ENCODE results near the gene RIN3. TPM values are rescaled to one million over a fixed set of nuclear protein-coding genes. Genes with fewer than 3 reads are reported as not detected.

Gene RIN3
- total RNA-seq, 3 donors from 2014 or later (not counting 1 experiment from before 2014, with no cell fraction given) = 248 to 289 (median 282) TPM

DNA sequence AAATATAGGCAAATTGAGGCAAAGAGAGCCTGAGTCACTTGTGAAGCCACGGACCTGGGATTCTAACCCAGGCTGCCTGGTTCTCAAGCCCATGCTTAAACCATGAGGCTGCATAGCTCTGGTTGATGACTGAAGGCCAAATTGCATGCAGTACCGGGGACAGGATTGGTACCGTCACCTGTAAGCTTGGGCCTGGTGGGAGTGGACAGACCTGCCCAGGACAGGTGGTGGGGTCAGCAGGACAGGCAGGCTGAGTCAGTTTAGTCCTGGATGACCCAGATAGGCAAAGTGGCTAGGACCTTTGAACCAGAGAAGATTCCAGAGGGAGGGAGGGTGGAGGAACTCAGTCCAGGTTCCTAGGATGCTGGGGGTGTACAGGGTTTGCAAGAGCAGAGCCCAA is 25.8 kb downstream of the RIN3 start:
- H3K27me3 ChIP-seq (ENCODE audit: control insufficient read depth, insufficient read depth, low read length) = no peaks in the 10 kb centered on the region
- H3K36me3 ChIP-seq (ENCODE audit: control insufficient read depth, insufficient read depth, low read length) = no peaks in the 10 kb centered on the region
- DNase-seq = no peak
- no peaks in the 10 kb centered on the region for H3K27me3 Mint-ChIP-seq (ENCODE audit: low read depth in 2 of 2)
- peak overlapping the region; percentile 55 for H3K4me3 Mint-ChIP-seq
- peak overlapping the region; percentile 81 for H3K27ac ChIP-seq (ENCODE audit: low read length)
- peak overlapping the region; percentile 79 to 88 for H3K27ac Mint-ChIP-seq
- TF ChIP-seq, protein P1, sequence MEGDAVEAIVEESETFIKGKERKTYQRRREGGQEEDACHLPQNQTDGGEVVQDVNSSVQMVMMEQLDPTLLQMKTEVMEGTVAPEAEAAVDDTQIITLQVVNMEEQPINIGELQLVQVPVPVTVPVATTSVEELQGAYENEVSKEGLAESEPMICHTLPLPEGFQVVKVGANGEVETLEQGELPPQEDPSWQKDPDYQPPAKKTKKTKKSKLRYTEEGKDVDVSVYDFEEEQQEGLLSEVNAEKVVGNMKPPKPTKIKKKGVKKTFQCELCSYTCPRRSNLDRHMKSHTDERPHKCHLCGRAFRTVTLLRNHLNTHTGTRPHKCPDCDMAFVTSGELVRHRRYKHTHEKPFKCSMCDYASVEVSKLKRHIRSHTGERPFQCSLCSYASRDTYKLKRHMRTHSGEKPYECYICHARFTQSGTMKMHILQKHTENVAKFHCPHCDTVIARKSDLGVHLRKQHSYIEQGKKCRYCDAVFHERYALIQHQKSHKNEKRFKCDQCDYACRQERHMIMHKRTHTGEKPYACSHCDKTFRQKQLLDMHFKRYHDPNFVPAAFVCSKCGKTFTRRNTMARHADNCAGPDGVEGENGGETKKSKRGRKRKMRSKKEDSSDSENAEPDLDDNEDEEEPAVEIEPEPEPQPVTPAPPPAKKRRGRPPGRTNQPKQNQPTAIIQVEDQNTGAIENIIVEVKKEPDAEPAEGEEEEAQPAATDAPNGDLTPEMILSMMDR (IDR thresholded peaks at IDR 0.05) = no peak
- no peaks in the 10 kb centered on the region for H3K9me3 Mint-ChIP-seq
- 89% methylated on average over 3 of the region's 3 CpGs for WGBS (ENCODE audit: insufficient coverage)
- peaks cover 67 to 83% of the 10 kb centered on the region in 2 donors for H3K4me1 Mint-ChIP-seq
- H3K4me1 ChIP-seq (ENCODE audit: control insufficient read depth, insufficient read depth, low read length) = peaks cover 82% of the 10 kb centered on the region
- ATAC-seq = no peak
- H3K4me3 ChIP-seq (ENCODE audit: low read length) = no peak overlapping the region
- no peaks in the 10 kb centered on the region for H3K9me3 ChIP-seq (ENCODE audit: control insufficient read depth, insufficient read depth, low read length)
- intact Hi-C loops (cut with micrococcal nuclease) = no loop called here
- no peaks in the 10 kb centered on the region for H3K36me3 Mint-ChIP-seq

DNA sequence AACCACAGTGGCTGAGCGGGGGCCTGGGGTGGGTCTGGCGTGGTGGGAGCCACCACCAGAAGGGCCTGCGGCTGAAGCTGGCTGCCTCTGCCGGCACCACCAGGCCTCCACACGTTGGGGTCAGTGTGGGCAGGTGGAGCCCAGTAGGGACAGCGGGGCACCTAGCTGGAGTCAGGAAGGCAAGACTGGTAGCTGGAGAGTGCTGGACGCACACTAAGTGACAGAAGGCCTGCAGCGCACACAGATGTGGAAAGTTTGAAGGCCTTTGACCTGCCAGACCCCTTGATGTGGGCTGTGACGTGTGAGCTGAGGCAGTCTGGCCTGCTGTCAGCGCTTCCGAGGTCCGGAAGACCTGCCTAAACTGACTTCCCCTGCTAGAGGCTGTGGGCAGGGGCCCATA is 26.3 kb downstream of the RIN3 start:
- H3K36me3 ChIP-seq (ENCODE audit: control insufficient read depth, insufficient read depth, low read length) = no peaks in the 10 kb centered on the region
- Mint-ChIP-seq H3K4me1 (peaks cover 69 to 83% of the 10 kb centered on the region in 2 donors), H3K9me3 (no peaks in the 10 kb centered on the region), H3K4me3 (peak overlapping the region; percentile 55), H3K27ac (peak overlapping the region; percentile 79 to 88), H3K36me3 (no peaks in the 10 kb centered on the region), H3K27me3 (ENCODE audit: low read depth in 2 of 2) (no peaks in the 10 kb centered on the region)
- DNase-seq (peak; percentile 48 to 60), ATAC-seq (peak; percentile 54 to 80 (median 65))
- TF ChIP-seq, protein P1 (IDR thresholded peaks at IDR 0.05) = no peak
- H3K27me3 ChIP-seq (ENCODE audit: control insufficient read depth, insufficient read depth, low read length) = no peaks in the 10 kb centered on the region
- intact Hi-C loops (cut with micrococcal nuclease) = no loop called here
- 39% methylated on average over 12 of the region's 12 CpGs for WGBS (ENCODE audit: insufficient coverage)
- no peaks in the 10 kb centered on the region for H3K9me3 ChIP-seq (ENCODE audit: control insufficient read depth, insufficient read depth, low read length)
- peaks cover 78% of the 10 kb centered on the region for H3K4me1 ChIP-seq (ENCODE audit: control insufficient read depth, insufficient read depth, low read length)
- peak overlapping the region; percentile 81 for H3K27ac ChIP-seq (ENCODE audit: low read length)
- no peak overlapping the region for H3K4me3 ChIP-seq (ENCODE audit: low read length)

DNA sequence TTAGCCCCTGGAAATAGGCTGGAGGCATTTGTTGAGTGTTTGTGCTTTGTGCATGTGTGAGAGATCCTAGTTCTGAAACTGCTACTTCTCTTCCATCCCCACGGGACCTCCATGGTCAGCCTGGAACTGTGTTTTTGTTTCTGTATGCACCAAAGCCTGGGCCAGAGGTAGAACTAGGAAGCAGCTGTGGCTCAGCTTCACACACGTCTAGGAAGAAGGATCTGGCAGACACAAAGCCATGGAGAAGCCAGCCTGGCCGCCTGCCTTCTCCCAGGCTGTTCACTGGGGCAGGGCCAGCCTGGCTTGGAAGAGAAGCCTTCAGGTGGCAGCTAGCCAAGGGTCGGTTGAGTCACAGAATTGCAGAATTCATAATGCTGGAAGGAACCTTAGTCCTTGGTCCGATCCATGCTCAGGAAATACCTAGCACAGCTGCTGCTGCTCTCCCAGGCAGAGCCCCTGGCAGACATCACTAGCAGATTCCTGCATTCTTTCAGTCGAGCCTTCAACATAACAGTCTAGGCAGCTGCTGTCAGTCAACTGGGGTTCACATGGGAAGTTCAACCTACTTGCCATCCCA is 27.0 kb downstream of the RIN3 start:
- Histone ChIP-seq H3K27ac (ENCODE audit: low read length) (peak overlapping the region; percentile 81), H3K4me1 (ENCODE audit: control insufficient read depth, insufficient read depth, low read length) (peaks cover 71% of the 10 kb centered on the region), H3K4me3 (ENCODE audit: low read length) (no peak overlapping the region), H3K27me3 (ENCODE audit: control insufficient read depth, insufficient read depth, low read length) (no peaks in the 10 kb centered on the region), H3K9me3 (ENCODE audit: control insufficient read depth, insufficient read depth, low read length) (no peaks in the 10 kb centered on the region), H3K36me3 (ENCODE audit: control insufficient read depth, insufficient read depth, low read length) (no peaks in the 10 kb centered on the region)
- no peaks in the 10 kb centered on the region for H3K27me3 Mint-ChIP-seq (ENCODE audit: low read depth in 2 of 2)
- WGBS (ENCODE audit: insufficient coverage) = 55% methylated on average over 6 of the region's 6 CpGs
- peak overlapping the region; percentile 79 to 88 for H3K27ac Mint-ChIP-seq
- intact Hi-C loops (cut with micrococcal nuclease) = no loop called here
- ATAC-seq = no peak
- H3K9me3 Mint-ChIP-seq = no peaks in the 10 kb centered on the region
- DNase-seq = no peak
- H3K4me3 Mint-ChIP-seq = peak overlapping the region; percentile 55
- H3K4me1 Mint-ChIP-seq = peaks cover 64 to 81% of the 10 kb centered on the region in 2 donors
- H3K36me3 Mint-ChIP-seq = no peaks in the 10 kb centered on the region
- TF ChIP-seq, protein P1 (IDR thresholded peaks at IDR 0.05) = no peak
